H1 (cell line): Measurements from ENCODE around the gene TRAF3. TPM values are rescaled to one million over a fixed set of nuclear protein-coding genes. Genes with fewer than 3 reads are reported as not detected.

ENCODE experiments used
- CTCF ChIA-PET: fragments of 300-600 bp; sonication (Branson Sonifier 250); formaldehyde crosslinking; loops from one replicate; lab custom pipeline; 2021; ENCODE audit not compliant: partially characterized antibody; lab: Charles Lee
- POLR2A ChIA-PET: fragments of 300-600 bp; sonication (Branson Sonifier 250); formaldehyde crosslinking; loops from one replicate; lab custom pipeline; 2021; ENCODE audit warnings: inconsistent platforms; ENCODE audit not compliant: partially characterized antibody; lab: Charles Lee
- DNase-seq, 2 experiments: peaks; one replicate each; pipeline versions ENCODE4 v3.0.0 to v3.0.0-alpha.2; 2010 to 2022; ENCODE audit warnings: low spot score in 2 of 2, low read depth in 1 of 2, mixed read lengths in 1 of 2
- FAIRE-seq: peaks from 2 replicates; lab custom pipeline; 2011; peaks lifted over from hg19 to GRCh38; lab: Jason Lieb, UNC
- H2AFZ ChIP-seq: 2 replicates; pipeline ENCODE4 v1.8.1; 2012; ENCODE audit warnings: low read length, inconsistent platforms
- H2AK5ac ChIP-seq: 2 replicates; pipeline ENCODE4 v1.6.1; 2013; ENCODE audit warnings: low read depth, low read length
- H2BK120ac ChIP-seq: replicated peaks from 2 replicates; pipeline ENCODE3; 2013; ENCODE audit warnings: low read depth, low read length, inconsistent platforms
- H2BK12ac ChIP-seq: 2 replicates; pipeline ENCODE4 v1.6.1; 2013; ENCODE audit warnings: low read depth, low read length
- H2BK15ac ChIP-seq: 2 replicates; pipeline ENCODE4 v1.6.1; 2013; ENCODE audit warnings: low read length
- H2BK20ac ChIP-seq: 2 replicates; pipeline ENCODE4 v1.6.1; 2013; ENCODE audit warnings: low read length
- H2BK5ac ChIP-seq: 2 replicates; pipeline ENCODE4 v1.6.1; 2013; ENCODE audit warnings: low read depth, low read length
- H3K14ac ChIP-seq: 2 replicates; pipeline ENCODE4 v1.6.1; 2013; ENCODE audit warnings: inconsistent platforms; ENCODE audit not compliant: insufficient read length
- H3K18ac ChIP-seq: 2 replicates; pipeline ENCODE4 v1.6.1; 2013; ENCODE audit warnings: low read length; ENCODE audit errors: extremely low read depth
- H3K23ac ChIP-seq: 2 replicates; pipeline ENCODE4 v1.6.1; 2013; ENCODE audit warnings: inconsistent platforms; ENCODE audit not compliant: insufficient read length
- H3K23me2 ChIP-seq: 2 replicates; pipeline ENCODE4 v1.6.1; 2013; ENCODE audit warnings: low read depth, low read length
- H3K27ac ChIP-seq: 2 replicates; pipeline ENCODE4 v1.6.1; 2011; ENCODE audit warnings: low read depth, low read length, inconsistent platforms
- H3K27me3 ChIP-seq, 4 experiments: replicated peaks in 1 of 4; 1 replicate in 1 of 4; 2 replicates in 3 of 4; pipeline versions ENCODE4 v1.6.1 to v1.8.1; 2011 to 2013; ENCODE audit warnings: low read length in 3 of 4, mild to moderate bottlenecking in 3 of 4, inconsistent platforms in 2 of 4, mixed read lengths in 2 of 4, moderate library complexity in 1 of 4; ENCODE audit not compliant: control insufficient read depth in 3 of 4, insufficient read depth in 3 of 4; ENCODE audit errors: extremely low read depth in 1 of 4
- H3K36me3 ChIP-seq, 4 experiments: 2 replicates each; pipeline versions ENCODE4 v1.6.1 to v1.8.1; 2011 to 2013; ENCODE audit warnings: mild to moderate bottlenecking in 4 of 4, low read length in 3 of 4, moderate library complexity in 2 of 4, control low read depth in 1 of 4, inconsistent platforms in 1 of 4; ENCODE audit not compliant: insufficient read depth in 4 of 4, control insufficient read depth in 2 of 4
- H3K4ac ChIP-seq: replicated peaks from 2 replicates; pipeline ENCODE3; 2013; ENCODE audit warnings: low read length, low read depth, mixed read lengths, inconsistent platforms; ENCODE audit not compliant: insufficient read length
- H3K4me1 ChIP-seq, 4 experiments: replicated peaks in 1 of 4; 1 replicate in 1 of 4; 2 replicates in 3 of 4; pipeline versions ENCODE4 v1.6.1 to v1.8.1; 2011 to 2013; ENCODE audit warnings: low read length in 3 of 4, inconsistent platforms in 2 of 4, mixed read lengths in 1 of 4; ENCODE audit not compliant: insufficient read depth in 4 of 4, control insufficient read depth in 3 of 4
- H3K4me2 ChIP-seq, 2 experiments: 2 replicates each; pipeline versions ENCODE4 v1.6.1 to v1.8.1; 2011 to 2013; ENCODE audit warnings: low read depth in 2 of 2, low read length in 2 of 2, control low read depth in 1 of 2, inconsistent platforms in 1 of 2, mild to moderate bottlenecking in 1 of 2; ENCODE audit not compliant: insufficient read depth in 1 of 2
- H3K4me3 ChIP-seq, 4 experiments: fragments of 200-600, 300-600 bp in 1 of 4; sonication (generic), shearing (Covaris generic), sonication (Bioruptor Twin) in 1 of 4; 2 replicates each; pipeline versions ENCODE4 v1.5.1 to v1.8.1; 2011 to 2016; ENCODE audit warnings: low read length in 4 of 4, low read depth in 3 of 4, control low read depth in 2 of 4, inconsistent platforms in 2 of 4, mild to moderate bottlenecking in 2 of 4, mixed read lengths in 1 of 4, moderate library complexity in 1 of 4; ENCODE audit not compliant: insufficient read depth in 2 of 4; ENCODE audit errors: extremely low read depth in 1 of 4
- H3K56ac ChIP-seq: replicated peaks from 2 replicates; pipeline ENCODE3; 2013; ENCODE audit warnings: low read depth, mild to moderate bottlenecking, mixed read lengths, low read length, inconsistent platforms; ENCODE audit not compliant: insufficient read length
- H3K79me1 ChIP-seq: 2 replicates; pipeline ENCODE4 v1.6.1; 2013; ENCODE audit warnings: low read depth, low read length, control low read depth
- H3K79me2 ChIP-seq, 2 experiments: 2 replicates each; pipeline versions ENCODE4 v1.6.1 to v1.8.1; 2012 to 2013; ENCODE audit warnings: low read length in 2 of 2, mild to moderate bottlenecking in 2 of 2, inconsistent platforms in 1 of 2; ENCODE audit not compliant: insufficient read depth in 2 of 2, control insufficient read depth in 1 of 2
- H3K9ac ChIP-seq, 4 experiments: replicated peaks in 1 of 4; 1 replicate in 1 of 4; 2 replicates in 3 of 4; pipeline versions ENCODE4 v1.6.1 to v1.8.1; 2011 to 2013; ENCODE audit warnings: low read depth in 3 of 4, low read length in 3 of 4, control low read depth in 2 of 4, mild to moderate bottlenecking in 2 of 4, moderate library complexity in 2 of 4, inconsistent platforms in 1 of 4; ENCODE audit errors: extremely low read depth in 1 of 4
- H3K9me3 ChIP-seq, 2 experiments: 2 replicates each; pipeline versions ENCODE4 v1.6.1 to v1.8.1; 2012 to 2013; ENCODE audit warnings: mild to moderate bottlenecking in 2 of 2, moderate library complexity in 2 of 2, control low read depth in 1 of 2, inconsistent platforms in 1 of 2, low read depth in 1 of 2, low read length in 1 of 2, mixed read lengths in 1 of 2; ENCODE audit not compliant: insufficient read depth in 2 of 2
- H4K20me1 ChIP-seq, 2 experiments: replicated peaks in 1 of 2; 2 replicates each; pipeline versions ENCODE3 to v1.8.1; 2011 to 2013; ENCODE audit warnings: inconsistent platforms in 2 of 2, low read length in 2 of 2, mild to moderate bottlenecking in 1 of 2; ENCODE audit not compliant: insufficient read depth in 2 of 2, control insufficient read depth in 1 of 2
- H4K5ac ChIP-seq: 2 replicates; pipeline ENCODE4 v1.6.1; 2013; ENCODE audit warnings: low read length, low read depth, mixed read lengths, inconsistent platforms; ENCODE audit not compliant: insufficient read length
- H4K8ac ChIP-seq: 2 replicates; pipeline ENCODE4 v1.8.0; 2013; ENCODE audit warnings: mild to moderate bottlenecking, moderate library complexity, low read length, inconsistent platforms; ENCODE audit not compliant: insufficient read depth; ENCODE audit errors: extremely low read depth
- H4K91ac ChIP-seq: replicated peaks from 2 replicates; pipeline ENCODE3; 2013; ENCODE audit warnings: low read length, mixed read lengths, inconsistent platforms; ENCODE audit not compliant: insufficient read length
- BCL11A ChIP-seq, 2 experiments: IDR thresholded peaks; one replicate each; pipeline ENCODE4 v1.6.1; 2011; ENCODE audit warnings: low read depth in 2 of 2, low read length in 2 of 2, mild to moderate bottlenecking in 2 of 2
- CREB1 ChIP-seq: IDR thresholded peaks from 2 replicates; pipeline ENCODE4 v1.6.1; 2012; ENCODE audit warnings: inconsistent platforms
- PHF8 ChIP-seq: fragments of 200-600 bp; sonication (generic); conservative IDR thresholded peaks from 2 replicates; pipeline ENCODE4 v1.7.1; 2012; ENCODE audit warnings: low read depth, mild to moderate bottlenecking, inconsistent platforms, low read length, moderate library complexity
- WGBS, 2 experiments: shearing (Covaris generic) in 1 of 2; methylation state at CpG; one replicate each; pipeline versions ENCODE4 v1.1.6 to v1.1.7; 2013 to 2015; ENCODE audit warnings: low lambda C conversion rate in 2 of 2, mixed read lengths in 2 of 2, inconsistent platforms in 1 of 2, low coverage in 1 of 2, missing lambda C conversion rate in 1 of 2; ENCODE audit not compliant: insufficient replicate concordance in 2 of 2, insufficient coverage in 1 of 2, insufficient read length in 1 of 2; ENCODE audit errors: extremely low coverage in 1 of 2, missing lambda C conversion rate in 1 of 2; 5-methylcytosine and 5-hydroxymethylcytosine counted together
- polyA plus RNA-seq, 7 experiments: library from polyadenylated mRNA; depleted of rRNA in 3 of 7; stranded (reverse) in 5 of 7; unstranded in 2 of 7; fragments of >200 nt in 5 of 7; fragments of 200-250 nt in 2 of 7; gene quantifications; 1 replicate in 5 of 7; 2 replicates in 1 of 7; 4 replicates in 1 of 7; pipeline versions ENCODE4 v1.2.1 to v1.2.3, GENCODE V29; 2011 to 2013; ENCODE audit warnings: missing spikeins in 2 of 7, mixed read lengths in 2 of 7
- total RNA-seq: library from RNA; stranded (reverse); fragmentation: NEBNext Ultra II Directional; extraction: Animal tissue kit (Norgen Biotek cat#: 25700); gene quantifications from 2 replicates; pipeline ENCODE4 v1.2.1, GENCODE V29; 2021
- TF ChIP-seq, protein P1 (sequence below): IDR thresholded peaks from 2 replicates; pipeline ENCODE4 v1.6.1; 2011; ENCODE audit warnings: low read length, improper control_type of control experiment

The TRAF3 gene
- total and polyA plus RNA-seq, 2 of the 8 experiments (the other 6 are each of a cell fraction or from before 2014, with no cell fraction given), result 5.8 to 12.1 TPM

- Histone ChIP-seq H2BK5ac (no peak overlapping the region), H3K9me3 (peaks cover 0 to 9% of the 10 kb centered on the region in 2 experiments; a peak in 2 of 4 replicates), H3K36me3 (peaks cover 0 to 3% (median 0%) of the 10 kb centered on the region in 4 experiments; a peak in 2 of 8 replicates), H3K14ac (no peak overlapping the region), H3K4me2 (no peak overlapping the region), H2AK5ac (no peak overlapping the region), H2BK20ac (no peak overlapping the region), H3K56ac (no peak overlapping the region), H3K4me1 (no peaks in the 10 kb centered on the region; a peak in 1 of 7 replicates), H3K79me2 (no peaks in the 10 kb centered on the region), H4K20me1 (no peaks in the 10 kb centered on the region), H3K9ac (no peak overlapping the region), H4K8ac (no peak overlapping the region), H3K18ac (no peak overlapping the region), H3K23ac (no peak overlapping the region), H3K27me3 (no peaks in the 10 kb centered on the region), H2BK15ac (no peak overlapping the region), H2BK12ac (no peak overlapping the region), H3K4ac (no peak overlapping the region), H3K79me1 (no peaks in the 10 kb centered on the region), H2BK120ac (no peak overlapping the region), H3K27ac (no peak overlapping the region), H4K5ac (no peak overlapping the region), H2AFZ (no peak overlapping the region), H4K91ac (no peak overlapping the region), H3K23me2 (no peaks in the 10 kb centered on the region), H3K4me3 (no peak overlapping the region)
- ChIA-PET POLR2A (no interaction called here), CTCF (interaction anchor here (0.6 to 0.7 kb wide), 2 partner anchors 9 to 14 kb away, joined by 3 read pairs; no protein-coding TSS in a partner anchor)
- DNase-seq (no peak), FAIRE-seq (no peak)
- WGBS, 2 experiments, result 89% methylated on average over 3 of the region's 3 CpGs; no CpG with 5 or more reads in 1 of the 2 experiments
- TF ChIP-seq CREB1, result no peak
- no peak for TF ChIP-seq BCL11A (IDR thresholded peaks at IDR 0.05; ENCODE audit: low read depth in 2 of 2, low read length in 2 of 2)
- TF ChIP-seq PHF8, result no peak
- TF ChIP-seq, protein P1, sequence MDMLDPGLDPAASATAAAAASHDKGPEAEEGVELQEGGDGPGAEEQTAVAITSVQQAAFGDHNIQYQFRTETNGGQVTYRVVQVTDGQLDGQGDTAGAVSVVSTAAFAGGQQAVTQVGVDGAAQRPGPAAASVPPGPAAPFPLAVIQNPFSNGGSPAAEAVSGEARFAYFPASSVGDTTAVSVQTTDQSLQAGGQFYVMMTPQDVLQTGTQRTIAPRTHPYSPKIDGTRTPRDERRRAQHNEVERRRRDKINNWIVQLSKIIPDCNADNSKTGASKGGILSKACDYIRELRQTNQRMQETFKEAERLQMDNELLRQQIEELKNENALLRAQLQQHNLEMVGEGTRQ, result no peak
Observed at GRCh38 chr14:102863381-102863780, 86.1 kb downstream of the TRAF3 start.
